H9 (cell line): ENCODE measurements around the gene RNLS. TPM values are rescaled to one million over a fixed set of nuclear protein-coding genes. Genes with fewer than 3 reads are reported as not detected.

Experiments used
- DNase-seq: peaks from one replicate; pipeline ENCODE4 v3.0.0-alpha.2; 2017
- H2AFZ ChIP-seq: one replicate; pipeline ENCODE4 v1.6.1; 2013; ENCODE audit warnings: mild to moderate bottlenecking, low read length, control low read depth, moderate library complexity
- H2AK5ac ChIP-seq: 2 replicates; pipeline ENCODE4 v1.6.1; 2013; ENCODE audit warnings: low read length, control low read depth, mixed read lengths; ENCODE audit not compliant: insufficient read length
- H2BK120ac ChIP-seq: one replicate; pipeline ENCODE4 v1.6.1; 2013; ENCODE audit warnings: low read depth, mild to moderate bottlenecking, low read length, control low read depth, inconsistent platforms; ENCODE audit not compliant: poor library complexity, severe bottlenecking
- H2BK12ac ChIP-seq: 2 replicates; pipeline ENCODE4 v1.6.1; 2013; ENCODE audit warnings: low read length, control low read depth, mixed read lengths, low read depth; ENCODE audit not compliant: insufficient read length
- H2BK15ac ChIP-seq: 2 replicates; pipeline ENCODE4 v1.6.1; 2013; ENCODE audit warnings: low read depth, low read length, control low read depth
- H2BK20ac ChIP-seq: one replicate; pipeline ENCODE4 v1.6.1; 2013; ENCODE audit warnings: low read depth, mild to moderate bottlenecking, low read length, control low read depth, inconsistent platforms; ENCODE audit not compliant: poor library complexity, severe bottlenecking
- H2BK5ac ChIP-seq: 2 replicates; pipeline ENCODE4 v1.6.1; 2013; ENCODE audit warnings: low read length, control low read depth, mixed read lengths; ENCODE audit not compliant: insufficient read length
- H3K14ac ChIP-seq: 2 replicates; pipeline ENCODE4 v1.6.1; 2013; ENCODE audit warnings: low read length, control low read depth; ENCODE audit not compliant: insufficient read depth
- H3K18ac ChIP-seq: 2 replicates; pipeline ENCODE4 v1.6.1; 2013; ENCODE audit warnings: low read depth, mild to moderate bottlenecking, mixed read lengths, low read length, control low read depth; ENCODE audit not compliant: insufficient read length
- H3K23ac ChIP-seq: 2 replicates; pipeline ENCODE4 v1.6.1; 2013; ENCODE audit warnings: low read length, control low read depth, mixed read lengths, low read depth; ENCODE audit not compliant: insufficient read length
- H3K23me2 ChIP-seq: 2 replicates; pipeline ENCODE4 v1.6.1; 2013; ENCODE audit warnings: low read depth, mild to moderate bottlenecking, mixed read lengths, low read length, control low read depth; ENCODE audit not compliant: insufficient read length, poor library complexity, severe bottlenecking
- H3K27ac ChIP-seq: 2 replicates; pipeline ENCODE4 v1.5.1; 2013; ENCODE audit warnings: low read length, control low read depth, mixed read lengths, low read depth; ENCODE audit not compliant: insufficient read length
- H3K27me3 ChIP-seq: 2 replicates; pipeline ENCODE4 v1.6.1; 2013; ENCODE audit warnings: low read length, control low read depth, inconsistent platforms; ENCODE audit not compliant: insufficient read depth
- H3K4ac ChIP-seq: 2 replicates; pipeline ENCODE4 v1.6.1; 2013; ENCODE audit warnings: low read depth, mild to moderate bottlenecking, control low read depth, inconsistent platforms, low read length, moderate library complexity
- H3K4me1 ChIP-seq: 2 replicates; pipeline ENCODE4 v1.6.1; 2013; ENCODE audit warnings: low read length, control low read depth, inconsistent platforms; ENCODE audit not compliant: insufficient read depth
- H3K4me2 ChIP-seq: 2 replicates; pipeline ENCODE4 v1.6.1; 2013; ENCODE audit warnings: low read length, control low read depth, mixed read lengths; ENCODE audit not compliant: insufficient read length, insufficient read depth
- H3K56ac ChIP-seq: 2 replicates; pipeline ENCODE4 v1.6.1; 2013; ENCODE audit warnings: low read depth, mild to moderate bottlenecking, mixed read lengths, low read length, control low read depth; ENCODE audit not compliant: insufficient read length
- H3K79me1 ChIP-seq: 2 replicates; pipeline ENCODE4 v1.6.1; 2013; ENCODE audit warnings: low read depth, mild to moderate bottlenecking, moderate library complexity, low read length, control low read depth, inconsistent platforms; ENCODE audit not compliant: insufficient read depth, poor library complexity, severe bottlenecking
- H3K79me2 ChIP-seq: 2 replicates; pipeline ENCODE4 v1.6.1; 2013; ENCODE audit warnings: low read length, control low read depth, inconsistent platforms; ENCODE audit not compliant: insufficient read depth
- H3K9ac ChIP-seq: 2 replicates; pipeline ENCODE4 v1.6.1; 2013; ENCODE audit warnings: low read length, control low read depth, mixed read lengths; ENCODE audit not compliant: insufficient read length; ENCODE audit errors: extremely low read depth
- H3K9me3 ChIP-seq: one replicate; pipeline ENCODE4 v1.6.1; 2013; ENCODE audit warnings: low read depth, low read length, inconsistent platforms; ENCODE audit not compliant: control insufficient read depth
- H3T11ph ChIP-seq: one replicate; pipeline ENCODE4 v1.6.1; 2013; ENCODE audit warnings: mild to moderate bottlenecking, low read length, control low read depth, inconsistent platforms
- H4K20me1 ChIP-seq: one replicate; pipeline ENCODE4 v1.6.1; 2013; ENCODE audit not compliant: control insufficient read depth, insufficient read length, insufficient read depth
- H4K5ac ChIP-seq: 2 replicates; pipeline ENCODE4 v1.6.1; 2013; ENCODE audit warnings: low read depth, mild to moderate bottlenecking, mixed read lengths, low read length, control low read depth; ENCODE audit not compliant: insufficient read length
- H4K8ac ChIP-seq: replicated peaks from 2 replicates; pipeline ENCODE4 v1.6.1; 2013; ENCODE audit warnings: low read length, control low read depth, mixed read lengths, low read depth; ENCODE audit not compliant: insufficient read length
- H4K91ac ChIP-seq: 2 replicates; pipeline ENCODE4 v1.6.1; 2013; ENCODE audit warnings: low read depth, mild to moderate bottlenecking, moderate library complexity, mixed read lengths, low read length, control low read depth; ENCODE audit not compliant: insufficient read length
- H3K27ac Mint-ChIP-seq, 3 experiments: 2 replicates in 2 of 3; 3 replicates in 1 of 3; pipeline ENCODE4 v1.8.0; 2020 to 2021; ENCODE audit warnings: mixed read lengths in 3 of 3, mild to moderate bottlenecking in 1 of 3, moderate library complexity in 1 of 3
- H3K27me3 Mint-ChIP-seq: 2 replicates; pipeline ENCODE4 v1.8.0; 2021; ENCODE audit warnings: low read depth, mild to moderate bottlenecking, moderate library complexity, mixed read lengths
- H3K36me3 Mint-ChIP-seq, 3 experiments: 2 replicates in 2 of 3; 3 replicates in 1 of 3; pipeline ENCODE4 v1.8.0; 2020 to 2021; ENCODE audit warnings: low read depth in 3 of 3, mixed read lengths in 3 of 3; ENCODE audit not compliant: insufficient read depth in 1 of 3
- H3K4me1 Mint-ChIP-seq, 2 experiments: 2 replicates each; pipeline ENCODE4 v1.8.0; 2020; ENCODE audit warnings: mixed read lengths in 2 of 2
- H3K4me3 Mint-ChIP-seq, 2 experiments: 2 replicates in 1 of 2; 3 replicates in 1 of 2; pipeline ENCODE4 v1.8.0; 2020 to 2021; ENCODE audit warnings: mild to moderate bottlenecking in 2 of 2, mixed read lengths in 2 of 2, moderate library complexity in 1 of 2
- H3K9me3 Mint-ChIP-seq, 2 experiments: 2 replicates in 1 of 2; 3 replicates in 1 of 2; pipeline ENCODE4 v1.8.0; 2020; ENCODE audit warnings: mild to moderate bottlenecking in 2 of 2, mixed read lengths in 2 of 2, moderate library complexity in 1 of 2
- CTCF ChIP-seq: fragments of 200-600 bp; sonication (generic); conservative IDR thresholded peaks from 3 replicates; pipeline ENCODE4 v1.8.0; 2021; ENCODE audit warnings: antibody characterized with exemption, mild to moderate bottlenecking
- WGBS: extraction: QIAGEN DNeasy Blood & Tissue Kit; methylation state at CpG from one replicate; pipeline ENCODE4 v1.1.7; 2013; ENCODE audit warnings: missing lambda C conversion rate, low lambda C conversion rate, mixed read lengths; ENCODE audit not compliant: insufficient read length; ENCODE audit errors: extremely low coverage; 5-methylcytosine and 5-hydroxymethylcytosine counted together
- total RNA-seq: library from RNA; stranded (reverse); gene quantifications from 2 replicates; pipeline ENCODE4 v1.2.1, GENCODE V29; 2021

The RNLS gene
- total RNA-seq, 1 experiment from 2014 or later, result 7.5 TPM

- WGBS, result no CpG with 5 or more reads among the region's 2 CpGs
- H3K4me1 Mint-ChIP-seq, result no peaks in the 10 kb centered on the region
- H2BK120ac ChIP-seq, result no peak overlapping the region
- no peak overlapping the region for H2AK5ac ChIP-seq
- no peaks in the 10 kb centered on the region for H3K79me2 ChIP-seq
- H3K27ac Mint-ChIP-seq, result no peak overlapping the region
- H3T11ph ChIP-seq, result no peak overlapping the region
- no peaks in the 10 kb centered on the region for H3K79me1 ChIP-seq
- H2BK15ac ChIP-seq, result no peak overlapping the region
- no peak overlapping the region for H4K5ac ChIP-seq
- no peak overlapping the region for H3K56ac ChIP-seq
- H3K14ac ChIP-seq, result no peak overlapping the region
- no peaks in the 10 kb centered on the region for H3K4me1 ChIP-seq
- DNase-seq, result no peak
- H3K27me3 ChIP-seq, result no peaks in the 10 kb centered on the region
- H3K27ac ChIP-seq, result no peak overlapping the region
- no peak overlapping the region for H3K9ac ChIP-seq
- H2BK20ac ChIP-seq, result no peak overlapping the region
- no peaks in the 10 kb centered on the region for H3K27me3 Mint-ChIP-seq
- H3K18ac ChIP-seq, result no peak overlapping the region
- no peak overlapping the region for H4K91ac ChIP-seq
- H3K23me2 ChIP-seq, result no peaks in the 10 kb centered on the region
- no peak overlapping the region for H2BK12ac ChIP-seq
- no peaks in the 10 kb centered on the region for H3K36me3 Mint-ChIP-seq
- H3K9me3 ChIP-seq, result no peaks in the 10 kb centered on the region
- no peak overlapping the region for H4K8ac ChIP-seq
- no peaks in the 10 kb centered on the region for H3K9me3 Mint-ChIP-seq
- no peak overlapping the region for H2AFZ ChIP-seq
- H2BK5ac ChIP-seq, result no peak overlapping the region
- no peaks in the 10 kb centered on the region for H4K20me1 ChIP-seq
- TF ChIP-seq CTCF, result no peak
- H3K4ac ChIP-seq, result no peak overlapping the region
- no peak overlapping the region for H3K23ac ChIP-seq
- H3K4me2 ChIP-seq, result no peak overlapping the region
- no peak overlapping the region for H3K4me3 Mint-ChIP-seq
Measured at GRCh38 chr10:88427024-88427423, 156.1 kb downstream of the RNLS start.
